Body of pancreas (tissue), 4 donors: ENCODE measurements around the gene ADCYAP1R1. TPM values are rescaled to one million over a fixed set of nuclear protein-coding genes. Genes with fewer than 3 reads are reported as not detected.
A peak's percentile ranks its signal among the peaks of the same experiment; 100 is the strongest.

ENCODE experiments used
- ATAC-seq: fragments of 150-250 bp; one replicate; pipeline ENCODE4 v1.9.1; 2016
- DNase-seq, 4 donors: peaks; one replicate each; pipeline ENCODE4 v3.0.0-alpha.2; 2019
- H3K27ac ChIP-seq, 4 donors: fragments of 200-600 bp; sonication (generic); 1 replicate in 3 of 4; 2 replicates in 1 of 4; pipeline versions ENCODE4 v1.5.1 to v1.6.1; 2016 to 2019; ENCODE audit warnings: mild to moderate bottlenecking in 1 of 4, mixed read lengths in 1 of 4, moderate library complexity in 1 of 4
- H3K27me3 ChIP-seq, 2 donors: fragments of 200-600 bp; sonication (generic); one replicate each; pipeline ENCODE4 v1.6.0; 2016; ENCODE audit warnings: mild to moderate bottlenecking in 1 of 2
- H3K36me3 ChIP-seq, 2 donors: fragments of 200-600 bp; sonication (generic); replicated peaks in 1 of 2; 2 replicates each; pipeline ENCODE4 v1.5.1; 2016; ENCODE audit warnings: low read depth in 2 of 2; ENCODE audit not compliant: insufficient read depth in 1 of 2
- H3K4me1 ChIP-seq: fragments of 200-600 bp; sonication (generic); one replicate; pipeline ENCODE4 v1.6.0; 2016
- H3K4me3 ChIP-seq, 2 donors: fragments of 200-600 bp; sonication (generic); 1 replicate in 1 of 2; 2 replicates in 1 of 2; pipeline ENCODE4 v1.5.1; 2016 to 2019
- H3K9me3 ChIP-seq, 3 donors: fragments of 200-600 bp; sonication (generic); 1 replicate in 2 of 3; 2 replicates in 1 of 3; pipeline ENCODE4 v1.5.1; 2016
- CTCF ChIP-seq, 7 experiments: fragments of 450-650 bp in 4 of 7; fragments of 200-600 bp in 3 of 7; sonication (generic) in 3 of 7; IDR thresholded peaks; one replicate each; pipeline ENCODE4 v1.5.1; 2016 to 2019; ENCODE audit warnings: antibody characterized with exemption in 7 of 7
- POLR2A ChIP-seq, 3 donors: fragments of 450-650 bp; IDR thresholded peaks; one replicate each; pipeline ENCODE4 v1.6.1; 2016; ENCODE audit warnings: antibody characterized with exemption in 3 of 3, mild to moderate bottlenecking in 2 of 3
- WGBS, 2 donors: methylation state at CpG; one replicate each; pipeline ENCODE4 v1.1.5; 2017; 5-methylcytosine and 5-hydroxymethylcytosine counted together
- intact Hi-C: fragments of 100-400 bp; cut with DNase I; formaldehyde crosslinking; loops from one replicate; pipeline ENCODE4 v1.15.1; 2023
- total RNA-seq, 2 donors: library from RNA; depleted of rRNA; stranded (reverse); fragments of >200 nt; gene quantifications; one replicate each; pipeline ENCODE4 v1.1.0, GENCODE V29; 2016

ADCYAP1R1 gene
- total RNA-seq, 2 donors from 2014 or later: 1.8 to 8.2 TPM

GRCh38 chr7:31054608-31055278 is 2.6 kb downstream of the ADCYAP1R1 start:
- intact Hi-C loops: loop anchor here (10.0 kb wide), 1 partner anchor 1230 kb away; no protein-coding TSS in a partner anchor
- H3K36me3 ChIP-seq: no peaks in the 10 kb centered on the region
- H3K4me3 ChIP-seq: no peak overlapping the region
- DNase-seq (no peak), ATAC-seq (no peak)
- peaks cover 13% of the 10 kb centered on the region for H3K4me1 ChIP-seq
- H3K9me3 ChIP-seq: no peaks in the 10 kb centered on the region
- no peak overlapping the region for H3K27ac ChIP-seq
- peaks cover 0 to 21% of the 10 kb centered on the region in 2 donors for H3K27me3 ChIP-seq
- TF ChIP-seq POLR2A (IDR thresholded peaks at IDR 0.05): no peak
- TF ChIP-seq CTCF (IDR thresholded peaks at IDR 0.05): no peak
- WGBS, 2 donors: 38 to 72% methylated on average over 7 to 11 of the region's 11 CpGs

GRCh38 chr7:31055471-31055870 is 3.4 kb downstream of the ADCYAP1R1 start:
- no peak for ATAC-seq
- H3K4me3 ChIP-seq: no peak overlapping the region
- no peak overlapping the region for H3K27ac ChIP-seq
- peaks cover 0 to 21% of the 10 kb centered on the region in 2 donors for H3K27me3 ChIP-seq
- no peaks in the 10 kb centered on the region for H3K36me3 ChIP-seq
- 48 to 60% methylated on average over 5 of the region's 5 CpGs for WGBS, 2 donors
- no peak for DNase-seq
- intact Hi-C loops: loop anchor here (10.0 kb wide), 1 partner anchor 1229 kb away; no protein-coding TSS in a partner anchor
- no peaks in the 10 kb centered on the region for H3K9me3 ChIP-seq
- H3K4me1 ChIP-seq: peaks cover 13% of the 10 kb centered on the region
- TF ChIP-seq CTCF (IDR thresholded peaks at IDR 0.05): no peak
- TF ChIP-seq POLR2A (IDR thresholded peaks at IDR 0.05): no peak

GRCh38 chr7:31056775-31057346 is 4.8 kb downstream of the ADCYAP1R1 start:
- no peak overlapping the region for H3K4me3 ChIP-seq
- no peak for ATAC-seq
- TF ChIP-seq POLR2A (IDR thresholded peaks at IDR 0.05) (no peak), CTCF (IDR thresholded peaks at IDR 0.05) (no peak)

GRCh38 chr7:31058122-31058521 is 6.0 kb downstream of the ADCYAP1R1 start:
- Histone ChIP-seq H3K9me3 (no peaks in the 10 kb centered on the region), H3K27ac (no peak overlapping the region), H3K36me3 (no peaks in the 10 kb centered on the region), H3K27me3 (peaks cover 0 to 7% of the 10 kb centered on the region in 2 donors), H3K4me1 (peaks cover under 1% of the 10 kb centered on the region), H3K4me3 (no peak overlapping the region)
- no peak for ATAC-seq
- intact Hi-C loops: loop anchor here (10.0 kb wide), 1 partner anchor 1227 kb away; no protein-coding TSS in a partner anchor
- 49 to 52% methylated on average over 3 to 7 of the region's 7 CpGs for WGBS, 2 donors
- DNase-seq: peak in 1 of 4 donors; percentile 11
- TF ChIP-seq POLR2A (IDR thresholded peaks at IDR 0.05): no peak
- no peak for TF ChIP-seq CTCF (IDR thresholded peaks at IDR 0.05)

More at GRCh38 chr7:31056775-31057346, 4.8 kb downstream of the ADCYAP1R1 start:
- H3K9me3 ChIP-seq: no peaks in the 10 kb centered on the region
- H3K36me3 ChIP-seq: no peaks in the 10 kb centered on the region
- no peak overlapping the region for H3K27ac ChIP-seq
- WGBS, 2 donors: 37 to 40% methylated on average over 10 of the region's 10 CpGs
- peak in 1 of 4 donors; percentile 35 for DNase-seq
- H3K4me1 ChIP-seq: peaks cover 10% of the 10 kb centered on the region
- peaks cover 0 to 16% of the 10 kb centered on the region in 2 donors for H3K27me3 ChIP-seq
- intact Hi-C loops: loop anchor here (10.0 kb wide), 1 partner anchor 1228 kb away; no protein-coding TSS in a partner anchor
